Esophagus squamous epithelium (tissue), 4 donors: ENCODE data around the gene PEX12.

Experiments
- POLR2A ChIP-seq, 4 donors: fragments of 450-650 bp; IDR thresholded peaks; one replicate each; pipeline ENCODE4 v1.6.1; 2017; ENCODE audit warnings: antibody characterized with exemption in 4 of 4, mild to moderate bottlenecking in 4 of 4, moderate library complexity in 3 of 4
- TF ChIP-seq, protein P1 (sequence below), 6 experiments: fragments of 450-650 bp in 4 of 6; fragments of 200-600 bp in 2 of 6; sonication (generic) in 2 of 6; IDR thresholded peaks; one replicate each; pipeline ENCODE4 v1.5.1; 2016 to 2019; ENCODE audit warnings: antibody characterized with exemption in 6 of 6, mild to moderate bottlenecking in 4 of 6, moderate library complexity in 4 of 6

DNA sequence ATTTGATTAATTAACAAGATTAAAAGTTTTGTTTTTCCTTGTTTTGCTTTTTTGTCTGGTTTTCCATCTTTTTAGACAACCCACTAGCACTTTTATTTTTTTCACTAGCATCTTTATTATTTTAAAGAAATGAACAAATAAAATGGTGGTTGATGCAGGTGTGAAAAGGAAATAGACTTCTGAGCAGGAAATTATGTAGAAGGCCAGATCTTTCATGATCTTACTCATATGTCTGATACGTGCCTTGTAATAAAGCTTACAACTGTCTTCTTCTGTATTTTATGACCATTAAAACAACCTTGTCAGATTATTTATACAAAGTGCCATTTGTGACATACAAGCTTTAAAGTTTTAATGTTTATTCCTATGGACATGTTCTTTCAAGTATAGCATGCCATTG, 47.2 kb downstream of the PEX12 start:
- TF ChIP-seq, protein P1, sequence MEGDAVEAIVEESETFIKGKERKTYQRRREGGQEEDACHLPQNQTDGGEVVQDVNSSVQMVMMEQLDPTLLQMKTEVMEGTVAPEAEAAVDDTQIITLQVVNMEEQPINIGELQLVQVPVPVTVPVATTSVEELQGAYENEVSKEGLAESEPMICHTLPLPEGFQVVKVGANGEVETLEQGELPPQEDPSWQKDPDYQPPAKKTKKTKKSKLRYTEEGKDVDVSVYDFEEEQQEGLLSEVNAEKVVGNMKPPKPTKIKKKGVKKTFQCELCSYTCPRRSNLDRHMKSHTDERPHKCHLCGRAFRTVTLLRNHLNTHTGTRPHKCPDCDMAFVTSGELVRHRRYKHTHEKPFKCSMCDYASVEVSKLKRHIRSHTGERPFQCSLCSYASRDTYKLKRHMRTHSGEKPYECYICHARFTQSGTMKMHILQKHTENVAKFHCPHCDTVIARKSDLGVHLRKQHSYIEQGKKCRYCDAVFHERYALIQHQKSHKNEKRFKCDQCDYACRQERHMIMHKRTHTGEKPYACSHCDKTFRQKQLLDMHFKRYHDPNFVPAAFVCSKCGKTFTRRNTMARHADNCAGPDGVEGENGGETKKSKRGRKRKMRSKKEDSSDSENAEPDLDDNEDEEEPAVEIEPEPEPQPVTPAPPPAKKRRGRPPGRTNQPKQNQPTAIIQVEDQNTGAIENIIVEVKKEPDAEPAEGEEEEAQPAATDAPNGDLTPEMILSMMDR (IDR thresholded peaks at IDR 0.05) = no peak
- no peak for TF ChIP-seq POLR2A (IDR thresholded peaks at IDR 0.05)
